NCI-H2029 treated with DMSO at 0.1 percent for 48 hours (cell line): ENCODE data around the gene CCDC142.
A peak's percentile ranks its signal among the peaks of the same experiment; 100 is the strongest.

Experiments used
- DNase-seq: peaks from one replicate; lab custom pipeline; 2025; lab: John Stamatoyannopoulos, UW

The CCDC142 gene

DNA sequence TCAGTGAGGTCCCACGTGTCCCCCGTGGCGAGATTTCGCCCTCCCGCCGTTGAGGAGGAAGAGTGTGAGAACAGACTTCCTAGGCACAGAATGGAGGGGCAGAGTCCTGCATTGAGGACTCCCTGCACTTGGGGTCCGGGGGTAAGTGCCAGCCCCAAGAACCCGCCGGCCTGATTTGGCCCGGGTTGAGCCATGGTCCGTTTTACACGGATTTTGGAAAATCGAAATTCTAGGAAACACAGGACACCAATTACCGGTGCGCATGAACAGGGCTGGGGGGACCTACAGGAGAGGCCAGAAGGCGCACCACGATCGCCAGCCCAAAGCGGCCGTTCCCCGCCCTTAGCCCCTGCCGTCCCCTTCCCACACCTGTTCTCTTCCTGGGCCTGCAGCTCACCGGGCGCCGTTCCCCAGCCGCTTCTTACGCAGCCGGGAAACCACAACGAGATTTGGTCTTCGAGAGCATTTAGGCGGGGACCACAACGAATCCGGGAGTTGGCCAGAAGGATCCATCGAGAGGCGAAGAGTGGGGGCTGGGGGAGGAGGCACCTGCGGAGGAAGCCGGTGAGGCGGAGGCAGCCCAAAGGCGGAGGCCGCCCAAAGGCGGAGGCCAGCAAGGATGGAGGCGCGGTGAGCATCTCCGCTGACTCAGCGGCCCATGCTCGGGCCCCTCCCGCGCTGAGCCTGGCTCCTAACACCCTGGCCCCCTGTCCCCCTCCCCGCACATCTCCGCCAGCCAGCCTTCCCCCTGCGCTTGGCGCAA, 31.0 kb upstream of the CCDC142 start:
- no peak for DNase-seq

DNA sequence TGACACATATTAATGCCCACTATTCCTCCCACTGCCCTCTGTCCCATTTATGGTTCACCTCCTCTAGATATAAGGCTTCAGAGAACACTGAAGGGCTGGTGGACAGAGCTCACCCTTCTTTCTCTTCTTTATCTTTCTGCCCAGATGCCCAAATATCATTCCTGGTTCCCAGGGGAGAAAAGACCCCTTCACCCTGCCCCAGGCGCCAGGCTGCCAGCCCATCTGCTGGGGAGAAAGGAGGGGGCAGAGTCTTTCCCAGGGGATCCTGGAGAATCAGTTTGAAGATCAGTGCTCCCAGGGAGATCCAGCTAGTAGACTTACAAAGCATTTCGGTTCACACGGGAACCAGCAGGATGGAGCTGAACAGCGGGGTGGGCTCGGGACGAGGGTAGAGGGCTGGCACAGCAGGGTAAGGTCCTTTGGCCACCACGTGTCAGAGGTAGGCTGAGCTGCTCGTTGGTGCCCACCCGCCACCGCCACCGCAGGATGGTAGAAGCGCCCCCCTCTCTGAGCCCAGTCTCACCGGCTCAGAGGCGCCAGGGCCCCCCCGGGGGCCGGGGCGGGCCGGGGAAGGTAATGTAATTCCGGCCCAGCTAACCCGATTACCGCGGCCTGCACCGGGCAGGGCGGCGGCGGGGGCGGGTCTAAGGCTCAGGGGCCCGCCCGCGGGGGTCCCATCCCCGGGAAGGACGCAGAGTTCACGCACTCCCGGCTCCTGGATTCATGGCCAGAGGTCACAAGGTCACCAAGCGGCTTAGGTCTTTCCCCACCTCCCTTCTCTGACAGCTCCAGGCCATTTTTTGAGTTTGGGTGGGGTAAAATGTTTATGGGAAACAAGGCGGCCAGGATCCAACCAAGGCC, 30.2 kb upstream of the CCDC142 start:
- DNase-seq: no peak

DNA sequence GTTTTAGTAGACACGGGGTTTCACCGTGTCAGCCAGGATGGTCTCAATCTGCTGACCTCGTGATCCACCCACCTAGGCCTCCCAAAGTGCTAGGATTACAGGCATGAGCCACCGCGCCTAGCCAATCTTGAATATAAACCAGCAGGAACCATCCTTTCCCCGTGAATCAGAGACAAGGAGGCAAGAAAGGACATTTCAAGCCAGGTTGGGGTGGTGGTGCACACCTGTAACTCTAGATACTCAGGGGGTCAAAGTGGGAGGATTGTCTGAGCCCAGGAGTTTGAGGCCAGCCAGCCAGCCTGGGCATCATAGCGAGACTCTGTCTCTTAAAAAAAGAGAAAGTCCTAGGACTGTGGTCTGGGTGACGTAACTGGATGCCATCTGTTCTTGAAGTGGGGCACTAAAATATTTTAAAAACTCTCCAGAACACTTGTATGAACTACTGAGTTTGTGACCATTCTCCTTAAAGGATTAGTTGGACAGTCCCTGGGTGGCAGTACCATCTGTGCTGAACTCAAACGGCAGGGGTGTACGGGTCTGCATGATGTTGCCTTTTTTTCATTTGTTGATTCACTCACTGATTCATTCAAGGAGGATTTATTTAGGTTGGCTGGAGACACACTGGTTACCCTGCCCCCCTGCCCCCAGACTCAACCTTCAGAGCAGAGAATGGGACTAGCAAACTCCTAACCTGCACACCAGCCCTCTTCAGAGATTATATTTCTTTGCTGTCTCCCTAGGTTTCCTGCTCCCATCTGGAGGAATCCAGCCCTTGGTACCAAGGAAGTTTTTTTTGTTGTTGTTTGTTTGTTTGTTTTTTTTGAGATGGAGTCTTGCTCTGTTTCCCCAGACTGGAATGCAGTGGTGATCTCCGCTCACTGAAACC, 28.5 kb upstream of the CCDC142 start:
- DNase-seq: no peak

DNA sequence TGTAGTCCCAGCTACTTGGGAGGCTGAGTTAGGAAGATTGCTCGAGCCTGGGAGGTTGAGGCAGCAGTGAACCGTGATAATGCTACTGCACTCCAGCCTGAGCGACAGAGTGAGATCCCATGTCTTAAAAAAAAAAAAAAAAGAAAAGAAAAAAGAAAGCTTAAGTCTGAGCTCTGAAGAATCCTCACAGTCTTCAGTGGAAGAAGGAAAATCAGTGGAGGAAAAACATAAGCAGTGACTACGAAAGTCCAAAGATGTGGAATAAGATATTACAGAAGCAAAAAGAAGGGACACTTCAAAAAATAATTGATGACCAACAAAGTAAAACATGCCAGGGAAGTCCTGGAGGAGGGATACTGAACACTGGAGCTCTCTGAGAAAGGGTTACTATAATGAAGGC, 27.5 kb upstream of the CCDC142 start:
- DNase-seq: no peak

DNA sequence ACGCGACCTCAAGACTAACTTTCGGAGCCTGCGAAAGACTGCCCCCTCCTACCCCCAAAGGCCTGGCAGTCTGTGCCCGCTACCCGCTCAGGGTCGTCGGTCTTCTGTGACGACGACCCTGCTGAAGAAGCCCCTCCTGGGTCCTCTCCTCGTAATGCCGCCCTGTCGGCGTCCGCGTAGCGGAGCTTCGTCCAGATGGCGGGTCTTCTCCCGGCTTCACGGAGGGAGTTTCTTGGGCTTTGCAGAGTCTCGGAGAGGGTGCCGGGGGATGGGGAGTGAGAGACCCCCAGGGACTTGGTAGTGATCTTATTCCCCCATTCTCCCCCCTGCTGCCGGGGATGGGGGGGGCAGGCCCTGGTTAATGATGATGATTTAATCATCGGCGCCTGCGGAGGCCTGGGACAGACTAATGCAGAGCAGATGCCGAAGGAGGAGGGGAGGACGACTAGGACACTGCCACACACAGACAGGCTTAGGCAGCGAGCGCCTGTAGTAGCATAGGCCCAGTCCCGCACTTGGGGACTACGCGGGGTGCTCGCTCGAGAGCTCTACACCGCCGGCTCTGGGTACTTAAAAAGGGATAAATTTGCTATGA, 25.2 kb upstream of the CCDC142 start:
- DNase-seq: no peak

DNA sequence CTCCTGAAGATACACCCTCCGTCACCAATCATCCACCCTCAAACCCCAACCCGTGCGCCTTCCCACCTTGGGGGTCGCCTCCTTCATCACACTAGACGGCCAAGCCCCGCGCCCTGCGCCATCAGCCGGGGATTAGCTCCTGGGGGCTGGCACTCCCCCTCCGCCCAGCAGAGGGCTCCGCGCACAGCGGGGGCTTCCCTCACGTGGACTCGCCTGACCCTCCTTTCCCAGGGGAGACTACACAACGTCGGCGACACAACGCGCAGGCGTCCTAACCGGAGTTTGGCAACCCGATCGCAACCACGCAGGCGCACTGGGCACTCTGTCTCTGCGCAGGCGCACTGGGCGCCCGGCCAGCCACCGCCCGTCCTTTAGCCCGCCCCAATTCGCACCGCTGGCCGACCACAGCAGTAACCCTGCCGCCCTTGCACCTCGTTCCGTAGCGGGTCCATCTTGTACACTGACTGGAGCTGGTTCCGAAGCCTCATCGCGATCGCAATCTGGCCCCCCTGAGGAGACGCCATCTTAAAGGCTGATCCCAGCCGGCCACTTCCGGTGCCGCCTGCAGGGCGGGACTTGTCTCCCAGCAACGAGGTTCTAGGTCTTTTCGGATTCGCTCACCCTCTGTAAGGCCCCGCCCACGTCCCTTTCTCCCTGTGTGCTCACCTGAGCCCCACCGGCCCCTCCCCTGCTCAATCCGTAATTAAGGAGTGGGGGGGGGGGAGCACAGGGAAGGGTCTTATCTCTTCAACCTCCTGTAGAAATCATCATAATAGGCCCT, 24.5 kb upstream of the CCDC142 start, which contains the start of gene PCGF1:
Gene PCGF1, minus strand, starts transcription at position 551 of the 781 bp plus-strand sequence. Its CDS starts 27 bp downstream, at position 524.
- peak; percentile 85 for DNase-seq

DNA sequence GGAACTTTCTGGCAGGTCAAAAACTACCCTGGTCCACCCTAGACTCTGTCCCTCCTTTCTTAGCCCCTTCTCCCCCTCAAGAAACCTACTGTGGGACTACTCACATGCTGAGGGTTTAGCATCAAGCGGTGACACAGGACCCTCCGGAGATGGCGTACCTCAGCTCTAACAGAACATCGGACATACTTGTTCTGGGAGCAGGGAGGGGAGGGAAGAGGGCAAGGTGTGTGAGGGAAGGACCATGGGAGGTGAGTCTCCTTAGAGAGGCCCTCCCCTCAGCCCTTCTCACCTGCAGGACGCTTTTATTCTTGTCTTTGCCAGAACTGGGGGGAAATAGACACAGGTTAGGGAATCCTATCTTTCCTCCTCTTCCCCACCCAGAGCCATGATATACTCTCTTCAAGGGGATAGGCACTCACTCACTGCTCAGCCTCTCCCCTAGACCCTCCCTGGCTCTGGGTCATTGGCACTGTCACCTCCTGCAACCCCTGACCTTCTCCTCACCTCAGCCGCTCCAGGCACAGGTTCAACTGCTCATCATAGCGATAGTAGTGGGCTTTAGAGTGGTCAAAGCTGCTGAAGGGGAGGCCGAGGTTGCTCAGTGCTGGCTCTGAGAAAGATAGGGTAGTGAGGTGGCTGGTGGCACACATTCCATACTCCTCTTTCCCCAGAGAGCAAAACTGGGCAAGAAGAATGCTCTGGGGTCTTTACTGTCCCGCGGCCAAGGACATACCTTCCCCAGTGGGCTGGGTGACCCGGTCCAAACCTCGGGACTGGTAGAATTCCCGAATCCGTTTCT, 22.8 kb upstream of the CCDC142 start:
- DNase-seq: no peak

DNA sequence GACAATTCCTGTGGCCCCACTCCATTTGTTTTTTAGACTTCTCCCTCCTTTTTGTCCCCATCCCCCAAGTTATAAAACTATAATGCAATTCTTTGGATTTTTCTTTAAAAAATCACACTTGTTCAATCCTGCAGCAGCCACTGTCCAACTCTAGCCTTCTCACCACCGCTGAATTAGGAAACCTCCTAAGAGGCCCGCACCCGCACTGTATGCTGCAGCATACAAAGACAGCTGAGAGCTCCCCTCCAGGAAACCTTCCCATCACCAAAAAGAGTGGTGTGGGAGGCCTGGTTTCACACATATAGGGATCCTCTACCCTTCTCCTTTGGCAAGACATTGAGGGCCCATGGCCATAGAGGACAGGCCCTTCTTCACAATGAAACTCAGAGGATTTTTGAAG, 21.8 kb upstream of the CCDC142 start:
- DNase-seq: no peak

GRCh38 chr2:74503506-74504475, 21.0 kb upstream of the CCDC142 start:
- DNase-seq: no peak

DNA sequence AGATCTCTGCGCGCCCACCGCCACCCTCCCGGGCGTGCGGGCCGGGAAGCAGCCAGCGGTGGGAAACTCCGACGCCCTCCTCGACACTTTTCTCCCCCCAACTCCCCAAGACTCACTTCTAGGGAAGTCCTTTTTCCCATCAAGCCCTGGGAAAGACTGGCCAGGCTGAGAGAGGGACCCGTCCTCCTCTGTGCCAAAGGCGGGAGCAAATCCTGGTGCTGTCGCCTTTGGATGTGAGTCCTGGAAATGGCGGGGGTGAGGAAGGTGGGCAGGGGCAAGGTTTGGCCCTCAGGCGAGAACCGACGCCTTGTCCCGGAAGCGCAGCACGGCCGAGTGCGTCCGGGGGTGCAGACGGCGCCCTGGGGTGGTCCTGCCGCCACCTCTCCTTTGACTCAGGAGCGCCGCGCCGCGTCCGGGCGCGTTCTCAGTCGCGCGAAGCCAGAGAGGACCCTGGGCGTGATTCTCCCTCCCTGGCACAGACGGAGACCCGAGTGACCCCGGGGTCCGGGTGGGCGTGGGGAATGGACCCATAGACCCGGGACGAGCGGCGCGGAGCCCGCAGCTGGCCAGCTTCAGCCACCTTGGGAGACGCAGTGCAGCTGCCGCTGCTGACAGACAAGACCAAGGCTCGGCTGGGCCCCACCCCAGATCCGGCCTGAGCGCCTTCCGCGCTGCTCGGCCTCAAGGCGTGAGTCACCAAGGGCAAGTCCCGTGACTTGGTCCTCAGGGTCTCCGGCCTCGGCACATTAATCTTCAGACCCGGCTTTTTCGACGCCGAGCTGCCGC, 20.1 kb upstream of the CCDC142 start:
- DNase-seq: no peak

- DNase-seq: no peak
Measured at GRCh38 chr2:74502147-74502719, 19.4 kb upstream of the CCDC142 start.

DNA sequence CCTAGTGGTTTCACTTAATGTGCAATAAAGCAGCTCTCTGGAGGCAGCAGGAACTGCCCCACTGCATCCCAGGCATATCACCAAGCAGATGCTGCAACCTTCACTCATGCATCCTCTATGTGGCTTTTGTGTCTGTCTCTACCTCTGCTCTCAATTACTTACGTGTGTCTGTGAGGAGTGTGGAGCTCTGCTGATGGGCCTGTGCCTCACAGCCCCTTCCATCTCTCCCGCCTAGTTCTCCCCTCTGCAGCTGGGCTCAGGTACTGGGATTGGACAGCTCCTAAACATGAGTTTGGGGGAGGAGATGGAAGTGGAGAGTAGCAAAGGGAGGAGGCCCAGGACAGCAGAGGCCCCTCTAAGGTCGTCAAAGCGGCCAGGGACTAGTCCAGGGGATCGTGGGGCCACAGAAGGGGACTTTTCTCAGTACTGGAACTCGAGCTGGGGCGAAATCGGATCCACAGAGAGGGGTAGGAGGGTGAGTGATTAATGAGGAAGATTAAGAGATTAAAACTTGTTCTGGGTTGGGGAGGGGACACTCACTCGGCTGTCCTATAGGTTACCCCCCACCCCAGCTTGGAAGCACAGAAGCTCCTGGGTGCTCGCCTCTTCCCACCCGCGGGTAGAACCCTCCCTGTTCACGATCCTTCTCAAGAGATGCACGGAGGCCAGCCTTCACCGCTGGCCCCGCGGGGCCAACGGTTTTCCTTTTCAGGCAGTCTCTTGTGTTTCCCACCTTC, 18.7 kb upstream of the CCDC142 start:
- DNase-seq: no peak

GRCh38 chr2:74500578-74500946, 17.8 kb upstream of the CCDC142 start:
- no peak for DNase-seq

GRCh38 chr2:74499940-74500577, 17.3 kb upstream of the CCDC142 start:
- DNase-seq: no peak

- no peak for DNase-seq
Measured at GRCh38 chr2:74499267-74499939, 16.6 kb upstream of the CCDC142 start, which contains the start of gene LBX2. Gene LBX2, minus strand, starts transcription at chr2:74499603. Its CDS starts 66 bp downstream, at chr2:74499537.
